Panc1 (cell line): Measurements from ENCODE around the gene TLCD3A. TPM values are rescaled to one million over a fixed set of nuclear protein-coding genes. Genes with fewer than 3 reads are reported as not detected.

Experiments used
- ATAC-seq: fragments of 200-7000 bp; cut with Tn5 transposase; 2 replicates; pipeline ENCODE4 v1.9.1; 2020; ENCODE audit warnings: mild to moderate bottlenecking, moderate library complexity
- BruUV-seq: library from RNA; stranded (reverse); fragments of 400-500 nt; replicated peaks from 2 replicates; lab custom pipeline; 2021; lab: Mats Ljungman, UMichigan
- CTCF ChIA-PET: fragments of 300-600 bp; sonication (Branson Sonifier 250); formaldehyde crosslinking; loops from one replicate; lab custom pipeline; 2022; ENCODE audit warnings: antibody characterized with exemption; lab: Charles Lee
- POLR2A ChIA-PET: fragments of 300-600 bp; sonication (Branson Sonifier 250); formaldehyde crosslinking; loops from one replicate; lab custom pipeline; 2022; ENCODE audit warnings: antibody characterized with exemption; lab: Charles Lee
- DNase-seq: peaks from one replicate; pipeline ENCODE4 v3.0.0-alpha.2; 2010; ENCODE audit warnings: low read depth, low spot score
- H3K27ac ChIP-seq: 2 replicates; pipeline ENCODE4 v1.5.1; 2011; ENCODE audit warnings: mild to moderate bottlenecking, low read length, inconsistent platforms
- H3K27me3 ChIP-seq: fragments of 200-500 bp; sonication (Bioruptor generic); 2 replicates; pipeline ENCODE4 v1.6.0; 2014; ENCODE audit warnings: low read length, inconsistent platforms; ENCODE audit not compliant: control insufficient read depth, insufficient read depth
- H3K36me3 ChIP-seq: fragments of 200-500 bp; sonication (Bioruptor generic); 2 replicates; pipeline ENCODE4 v1.5.1; 2014; ENCODE audit warnings: inconsistent platforms, mild to moderate bottlenecking, low read length, moderate library complexity; ENCODE audit not compliant: control insufficient read depth, insufficient read depth
- H3K4me1 ChIP-seq: 2 replicates; pipeline ENCODE4 v1.5.1; 2011; ENCODE audit warnings: inconsistent platforms, mild to moderate bottlenecking, low read length, moderate library complexity; ENCODE audit not compliant: control insufficient read depth, insufficient read depth
- H3K4me3 ChIP-seq, 2 experiments: 2 replicates each; pipeline ENCODE4 v1.5.1; 2011 to 2012; ENCODE audit warnings: low read depth in 2 of 2, low read length in 2 of 2, mild to moderate bottlenecking in 2 of 2, inconsistent platforms in 1 of 2, moderate library complexity in 1 of 2
- H3K9me3 ChIP-seq: fragments of 200-500 bp; sonication (Bioruptor generic); 2 replicates; pipeline ENCODE4 v1.5.1; 2014; ENCODE audit warnings: low read depth, mild to moderate bottlenecking, inconsistent platforms, low read length, moderate library complexity; ENCODE audit not compliant: control insufficient read depth, insufficient read depth
- CTCF ChIP-seq: fragments of 450-650 bp; IDR thresholded peaks from 2 replicates; pipeline ENCODE4 v1.5.1; 2017; ENCODE audit warnings: mild to moderate bottlenecking
- POLR2AphosphoS5 ChIP-seq: IDR thresholded peaks from 2 replicates; pipeline ENCODE4 v1.6.1; 2012; ENCODE audit warnings: mild to moderate bottlenecking, low read depth, low read length, moderate library complexity
- REST ChIP-seq, 2 experiments: IDR thresholded peaks; 2 replicates each; pipeline ENCODE4 v1.6.1; 2011 to 2012; ENCODE audit warnings: low read depth in 2 of 2, control low read depth in 1 of 2, low read length in 1 of 2, mild to moderate bottlenecking in 1 of 2, moderate library complexity in 1 of 2; ENCODE audit not compliant: insufficient read depth in 1 of 2
- SIN3A ChIP-seq: IDR thresholded peaks from 2 replicates; pipeline ENCODE4 v1.6.1; 2012; ENCODE audit warnings: low read depth, mild to moderate bottlenecking, low read length, moderate library complexity, borderline replicate concordance; ENCODE audit not compliant: insufficient read depth
- TCF7L2 ChIP-seq: IDR thresholded peaks from 2 replicates; pipeline ENCODE4 v1.6.1; 2011; ENCODE audit warnings: mild to moderate bottlenecking, low read depth, low read length, inconsistent platforms
- in situ Hi-C: cut with HindIII; loops from 2 replicates; pipeline ENCODE4 v1.10.0; 2016; ENCODE audit warnings: low sequenced_read_pairs, low pct_unique_long_range_greater_than_20kb
- intact Hi-C: fragments of 100-400 bp; cut with micrococcal nuclease; formaldehyde crosslinking; loops from one replicate; pipeline ENCODE4 v1.10.0; 2022; ENCODE audit not compliant: unreplicated experiment
- total RNA-seq: library from RNA; stranded (reverse); gene quantifications from one replicate; pipeline ENCODE4 v1.2.1, GENCODE V29; 2021; ENCODE audit not compliant: unreplicated experiment

Gene TLCD3A
- total RNA-seq, 1 experiment from 2014 or later, result 30.4 TPM

GRCh38 chr17:759964-760363, 27.6 kb downstream of the TLCD3A start:
- CTCF ChIA-PET, result no interaction called here
- DNase-seq (no peak), ATAC-seq (no peak)
- TF ChIP-seq SIN3A (no peak), REST (IDR thresholded peaks at IDR 0.05; ENCODE audit: insufficient read depth in 1 of 2, low read depth in 2 of 2, low read length in 1 of 2) (no peak), TCF7L2 (no peak), POLR2AphosphoS5 (no peak), CTCF (no peak)
- H3K4me1 ChIP-seq, result no peaks in the 10 kb centered on the region
- no peak overlapping the region for H3K4me3 ChIP-seq
- peaks cover 15% of the 10 kb centered on the region for H3K36me3 ChIP-seq
- H3K9me3 ChIP-seq, result no peaks in the 10 kb centered on the region
- in situ Hi-C loops (no loop called here), intact Hi-C loops (no loop called here)
- BruUV-seq, result no TSS peak
- POLR2A ChIA-PET, result no interaction called here
- no peaks in the 10 kb centered on the region for H3K27me3 ChIP-seq
- no peak overlapping the region for H3K27ac ChIP-seq

GRCh38 chr17:760371-760770, 28.0 kb downstream of the TLCD3A start:
- TF ChIP-seq POLR2AphosphoS5 (no peak), REST (IDR thresholded peaks at IDR 0.05; ENCODE audit: insufficient read depth in 1 of 2, low read depth in 2 of 2, low read length in 1 of 2) (no peak), TCF7L2 (no peak), SIN3A (no peak), CTCF (no peak)
- BruUV-seq, result no TSS peak
- Histone ChIP-seq H3K36me3 (peaks cover 15% of the 10 kb centered on the region), H3K27ac (no peak overlapping the region), H3K9me3 (no peaks in the 10 kb centered on the region), H3K4me1 (no peaks in the 10 kb centered on the region), H3K27me3 (no peaks in the 10 kb centered on the region), H3K4me3 (no peak overlapping the region)
- ATAC-seq, result no peak
- in situ Hi-C loops, result no loop called here
- no peak for DNase-seq
- intact Hi-C loops, result no loop called here
- ChIA-PET CTCF (no interaction called here), POLR2A (no interaction called here)
